Activated CD8-positive, alpha-beta memory T cell treated with anti-CD3 and anti-CD28 coated beads for 48 hours (primary cell): ENCODE results near the gene NAA80.
A peak's percentile ranks its signal among the peaks of the same experiment; 100 is the strongest.

Experiments
- DNase-seq, 3 experiments: peaks; one replicate each; pipeline ENCODE4 v3.0.0-alpha.2; 2020; ENCODE audit warnings: low read depth in 2 of 3, low spot score in 2 of 3

The NAA80 gene

GRCh38 chr3:50259432-50260026 lies 39.7 kb downstream of the NAA80 start:
- DNase-seq = no peak

GRCh38 chr3:50258979-50259378 lies 40.2 kb downstream of the NAA80 start:
- DNase-seq = no peak

- DNase-seq = no peak
These were observed 41.0 kb downstream of the NAA80 start for GRCh38 chr3:50258029-50258680.

- no peak for DNase-seq
These were observed 42.0 kb downstream of the NAA80 start for GRCh38 chr3:50256978-50257890.

- DNase-seq = no peak
These were observed 44.0 kb downstream of the NAA80 start for GRCh38 chr3:50255251-50255615.

GRCh38 chr3:50254577-50255250 lies 44.5 kb downstream of the NAA80 start:
- DNase-seq = no peak

- no peak for DNase-seq
These were observed 48.0 kb downstream of the NAA80 start for GRCh38 chr3:50251220-50251619.

- no peak for DNase-seq
These were observed 48.7 kb downstream of the NAA80 start for GRCh38 chr3:50250514-50250913.

GRCh38 chr3:50249457-50249856 lies 49.7 kb downstream of the NAA80 start:
- no peak for DNase-seq

GRCh38 chr3:50248387-50248786 lies 50.8 kb downstream of the NAA80 start:
- DNase-seq = no peak

GRCh38 chr3:50246517-50246954 lies 52.7 kb downstream of the NAA80 start:
- DNase-seq = peak in 2 of 3 experiments; percentile 75 to 78
